Smooth muscle cell (in vitro differentiated cells): ENCODE measurements around the gene PCDH17. TPM values are rescaled to one million over a fixed set of nuclear protein-coding genes. Genes with fewer than 3 reads are reported as not detected.

ENCODE experiments used
- DNase-seq: peaks from one replicate; lab custom pipeline; 2025; ENCODE audit not compliant: unreplicated experiment; lab: John Stamatoyannopoulos, UW
- H2AFZ ChIP-seq: fragments of 200-600 bp; sonication (generic); 2 replicates; pipeline ENCODE4 v1.6.0; 2016; ENCODE audit warnings: antibody characterized with exemption, low read depth, mild to moderate bottlenecking
- H3F3A ChIP-seq: fragments of 200-600 bp; sonication (generic); 2 replicates; pipeline ENCODE4 v1.6.0; 2017; ENCODE audit warnings: antibody characterized with exemption, low read depth
- H3K27ac ChIP-seq: fragments of 200-600 bp; sonication (generic); 2 replicates; pipeline ENCODE4 v1.5.1; 2016; ENCODE audit warnings: low read depth, mild to moderate bottlenecking
- H3K27me3 ChIP-seq: fragments of 200-600 bp; sonication (generic); 2 replicates; pipeline ENCODE4 v1.6.1; 2016; ENCODE audit warnings: low read depth, mild to moderate bottlenecking
- H3K36me3 ChIP-seq: fragments of 200-600 bp; sonication (generic); 2 replicates; pipeline ENCODE4 v1.5.1; 2016; ENCODE audit warnings: low read depth
- H3K4me1 ChIP-seq: fragments of 200-600 bp; sonication (generic); 2 replicates; pipeline ENCODE4 v1.5.1; 2016; ENCODE audit warnings: low read depth
- H3K4me2 ChIP-seq: fragments of 200-600 bp; sonication (generic); 2 replicates; pipeline ENCODE4 v1.6.0; 2016; ENCODE audit warnings: mild to moderate bottlenecking
- H3K4me3 ChIP-seq: fragments of 200-600 bp; sonication (generic); 2 replicates; pipeline ENCODE4 v1.5.1; 2016; ENCODE audit warnings: mild to moderate bottlenecking
- H3K79me2 ChIP-seq: fragments of 200-600 bp; sonication (generic); 2 replicates; pipeline ENCODE4 v1.6.0; 2016; ENCODE audit warnings: low read depth, mild to moderate bottlenecking
- H3K9ac ChIP-seq: fragments of 200-600 bp; sonication (generic); 2 replicates; pipeline ENCODE4 v1.6.0; 2016; ENCODE audit warnings: low read depth
- H3K9me3 ChIP-seq: fragments of 200-600 bp; sonication (generic); replicated peaks from 2 replicates; pipeline ENCODE4 v1.5.1; 2016; ENCODE audit warnings: low read depth
- H4K20me1 ChIP-seq: fragments of 200-600 bp; sonication (generic); 2 replicates; pipeline ENCODE4 v1.6.0; 2016; ENCODE audit warnings: low read depth
- WGBS: methylation state at CpG from one replicate; pipeline ENCODE4 v1.1.7; 2016; ENCODE audit warnings: low lambda C conversion rate; 5-methylcytosine and 5-hydroxymethylcytosine counted together
- polyA plus RNA-seq: library from polyadenylated mRNA; unstranded; fragments of >200 nt; fragmentation: Nextera tagmentation; extraction: Ambion mirVana; gene quantifications from 2 replicates; pipeline ENCODE4 v1.2.1, GENCODE V29; 2016
- total RNA-seq: library from RNA; depleted of rRNA; stranded (reverse); fragments of >200 nt; gene quantifications from 2 replicates; pipeline ENCODE4 v1.2.3, GENCODE V29; 2014
- TF ChIP-seq, protein P1 (sequence below): fragments of 200-600 bp; sonication (generic); IDR thresholded peaks from 2 replicates; pipeline ENCODE4 v1.5.1; 2017; ENCODE audit warnings: borderline replicate concordance, mild to moderate bottlenecking, antibody characterized with exemption; ENCODE audit not compliant: insufficient read depth, poor library complexity, severe bottlenecking

PCDH17 gene
- total and polyA plus RNA-seq, 2 experiments from 2014 or later, result 5.9 to 9.6 TPM

DNA sequence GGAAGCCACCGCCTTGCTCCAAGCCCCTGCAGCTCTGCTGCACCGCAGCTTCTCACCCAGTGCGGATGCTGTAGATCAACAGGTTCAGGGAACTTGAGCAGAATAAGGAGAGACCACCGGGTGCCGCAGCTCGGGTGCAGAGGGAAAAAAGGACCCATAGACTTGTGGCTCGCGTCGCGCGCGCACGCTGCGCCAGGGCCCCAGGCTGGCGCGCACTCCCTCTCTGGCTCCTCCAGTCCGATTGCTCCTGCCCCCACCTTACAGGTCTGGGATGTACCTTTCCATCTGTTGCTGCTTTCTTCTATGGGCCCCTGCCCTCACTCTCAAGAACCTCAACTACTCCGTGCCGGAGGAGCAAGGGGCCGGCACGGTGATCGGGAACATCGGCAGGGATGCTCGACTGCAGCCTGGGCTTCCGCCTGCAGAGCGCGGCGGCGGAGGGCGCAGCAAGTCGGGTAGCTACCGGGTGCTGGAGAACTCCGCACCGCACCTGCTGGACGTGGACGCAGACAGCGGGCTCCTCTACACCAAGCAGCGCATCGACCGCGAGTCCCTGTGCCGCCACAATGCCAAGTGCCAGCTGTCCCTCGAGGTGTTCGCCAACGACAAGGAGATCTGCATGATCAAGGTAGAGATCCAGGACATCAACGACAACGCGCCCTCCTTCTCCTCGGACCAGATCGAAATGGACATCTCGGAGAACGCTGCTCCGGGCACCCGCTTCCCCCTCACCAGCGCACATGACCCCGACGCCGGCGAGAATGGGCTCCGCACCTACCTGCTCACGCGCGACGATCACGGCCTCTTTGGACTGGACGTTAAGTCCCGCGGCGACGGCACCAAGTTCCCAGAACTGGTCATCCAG, 964 bp downstream of the PCDH17 start:
- H3K4me3 ChIP-seq, result peak overlapping the region; percentile 63
- peaks cover 10% of the 10 kb centered on the region for H3K4me1 ChIP-seq
- H3K79me2 ChIP-seq, result no peaks in the 10 kb centered on the region
- H3K9me3 ChIP-seq, result no peaks in the 10 kb centered on the region
- peaks cover 8% of the 10 kb centered on the region for H3F3A ChIP-seq
- H3K4me2 ChIP-seq, result peak overlapping the region; percentile 88
- no peak overlapping the region for H3K27ac ChIP-seq
- H3K36me3 ChIP-seq, result no peaks in the 10 kb centered on the region
- H2AFZ ChIP-seq, result peak overlapping the region; percentile 71
- peaks cover 53% of the 10 kb centered on the region for H3K27me3 ChIP-seq
- TF ChIP-seq, protein P1, sequence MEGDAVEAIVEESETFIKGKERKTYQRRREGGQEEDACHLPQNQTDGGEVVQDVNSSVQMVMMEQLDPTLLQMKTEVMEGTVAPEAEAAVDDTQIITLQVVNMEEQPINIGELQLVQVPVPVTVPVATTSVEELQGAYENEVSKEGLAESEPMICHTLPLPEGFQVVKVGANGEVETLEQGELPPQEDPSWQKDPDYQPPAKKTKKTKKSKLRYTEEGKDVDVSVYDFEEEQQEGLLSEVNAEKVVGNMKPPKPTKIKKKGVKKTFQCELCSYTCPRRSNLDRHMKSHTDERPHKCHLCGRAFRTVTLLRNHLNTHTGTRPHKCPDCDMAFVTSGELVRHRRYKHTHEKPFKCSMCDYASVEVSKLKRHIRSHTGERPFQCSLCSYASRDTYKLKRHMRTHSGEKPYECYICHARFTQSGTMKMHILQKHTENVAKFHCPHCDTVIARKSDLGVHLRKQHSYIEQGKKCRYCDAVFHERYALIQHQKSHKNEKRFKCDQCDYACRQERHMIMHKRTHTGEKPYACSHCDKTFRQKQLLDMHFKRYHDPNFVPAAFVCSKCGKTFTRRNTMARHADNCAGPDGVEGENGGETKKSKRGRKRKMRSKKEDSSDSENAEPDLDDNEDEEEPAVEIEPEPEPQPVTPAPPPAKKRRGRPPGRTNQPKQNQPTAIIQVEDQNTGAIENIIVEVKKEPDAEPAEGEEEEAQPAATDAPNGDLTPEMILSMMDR, result no peak
- H4K20me1 ChIP-seq, result peaks cover 58% of the 10 kb centered on the region
- DNase-seq, result no peak
- WGBS, result 4% methylated on average over 69 of the region's 70 CpGs
- no peak overlapping the region for H3K9ac ChIP-seq

DNA sequence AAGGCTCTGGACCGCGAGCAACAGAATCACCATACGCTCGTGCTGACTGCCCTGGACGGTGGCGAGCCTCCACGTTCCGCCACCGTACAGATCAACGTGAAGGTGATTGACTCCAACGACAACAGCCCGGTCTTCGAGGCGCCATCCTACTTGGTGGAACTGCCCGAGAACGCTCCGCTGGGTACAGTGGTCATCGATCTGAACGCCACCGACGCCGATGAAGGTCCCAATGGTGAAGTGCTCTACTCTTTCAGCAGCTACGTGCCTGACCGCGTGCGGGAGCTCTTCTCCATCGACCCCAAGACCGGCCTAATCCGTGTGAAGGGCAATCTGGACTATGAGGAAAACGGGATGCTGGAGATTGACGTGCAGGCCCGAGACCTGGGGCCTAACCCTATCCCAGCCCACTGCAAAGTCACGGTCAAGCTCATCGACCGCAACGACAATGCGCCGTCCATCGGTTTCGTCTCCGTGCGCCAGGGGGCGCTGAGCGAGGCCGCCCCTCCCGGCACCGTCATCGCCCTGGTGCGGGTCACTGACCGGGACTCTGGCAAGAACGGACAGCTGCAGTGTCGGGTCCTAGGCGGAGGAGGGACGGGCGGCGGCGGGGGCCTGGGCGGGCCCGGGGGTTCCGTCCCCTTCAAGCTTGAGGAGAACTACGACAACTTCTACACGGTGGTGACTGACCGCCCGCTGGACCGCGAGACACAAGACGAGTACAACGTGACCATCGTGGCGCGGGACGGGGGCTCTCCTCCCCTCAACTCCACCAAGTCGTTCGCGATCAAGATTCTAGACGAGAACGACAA, 1.8 kb downstream of the PCDH17 start:
- no peaks in the 10 kb centered on the region for H3K36me3 ChIP-seq
- TF ChIP-seq, protein P1, result peak; percentile 67
- peaks cover 49% of the 10 kb centered on the region for H3K27me3 ChIP-seq
- H3K9ac ChIP-seq, result no peak overlapping the region
- no peaks in the 10 kb centered on the region for H3K79me2 ChIP-seq
- H3K9me3 ChIP-seq, result no peaks in the 10 kb centered on the region
- peaks cover 10% of the 10 kb centered on the region for H3K4me1 ChIP-seq
- H2AFZ ChIP-seq, result no peak overlapping the region
- no peak overlapping the region for H3K27ac ChIP-seq
- H3K4me3 ChIP-seq, result peak overlapping the region; percentile 63
- 9% methylated on average over 66 of the region's 77 CpGs for WGBS
- peak; percentile 22 for DNase-seq
- peaks cover 3% of the 10 kb centered on the region for H3F3A ChIP-seq
- H4K20me1 ChIP-seq, result peaks cover 61% of the 10 kb centered on the region
- H3K4me2 ChIP-seq, result peak overlapping the region; percentile 88

DNA sequence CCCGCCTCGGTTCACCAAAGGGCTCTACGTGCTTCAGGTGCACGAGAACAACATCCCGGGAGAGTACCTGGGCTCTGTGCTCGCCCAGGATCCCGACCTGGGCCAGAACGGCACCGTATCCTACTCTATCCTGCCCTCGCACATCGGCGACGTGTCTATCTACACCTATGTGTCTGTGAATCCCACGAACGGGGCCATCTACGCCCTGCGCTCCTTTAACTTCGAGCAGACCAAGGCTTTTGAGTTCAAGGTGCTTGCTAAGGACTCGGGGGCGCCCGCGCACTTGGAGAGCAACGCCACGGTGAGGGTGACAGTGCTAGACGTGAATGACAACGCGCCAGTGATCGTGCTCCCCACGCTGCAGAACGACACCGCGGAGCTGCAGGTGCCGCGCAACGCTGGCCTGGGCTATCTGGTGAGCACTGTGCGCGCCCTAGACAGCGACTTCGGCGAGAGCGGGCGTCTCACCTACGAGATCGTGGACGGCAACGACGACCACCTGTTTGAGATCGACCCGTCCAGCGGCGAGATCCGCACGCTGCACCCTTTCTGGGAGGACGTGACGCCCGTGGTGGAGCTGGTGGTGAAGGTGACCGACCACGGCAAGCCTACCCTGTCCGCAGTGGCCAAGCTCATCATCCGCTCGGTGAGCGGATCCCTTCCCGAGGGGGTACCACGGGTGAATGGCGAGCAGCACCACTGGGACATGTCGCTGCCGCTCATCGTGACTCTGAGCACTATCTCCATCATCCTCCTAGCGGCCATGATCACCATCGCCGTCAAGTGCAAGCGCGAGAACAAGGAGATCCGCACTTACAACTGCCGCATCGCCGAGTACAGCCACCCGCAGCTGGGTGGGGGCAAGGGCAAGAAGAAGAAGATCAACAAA, 2.6 kb downstream of the PCDH17 start:
- no peaks in the 10 kb centered on the region for H3K36me3 ChIP-seq
- 12% methylated on average over 78 of the region's 78 CpGs for WGBS
- peak overlapping the region; percentile 63 for H3K4me3 ChIP-seq
- DNase-seq, result no peak
- no peak overlapping the region for H3K27ac ChIP-seq
- no peaks in the 10 kb centered on the region for H3F3A ChIP-seq
- no peak overlapping the region for H2AFZ ChIP-seq
- no peak overlapping the region for H3K9ac ChIP-seq
- no peaks in the 10 kb centered on the region for H3K79me2 ChIP-seq
- H3K4me2 ChIP-seq, result peak overlapping the region; percentile 88
- H3K9me3 ChIP-seq, result no peaks in the 10 kb centered on the region
- TF ChIP-seq, protein P1, result peak; percentile 22
- H3K27me3 ChIP-seq, result peaks cover 45% of the 10 kb centered on the region
- H3K4me1 ChIP-seq, result peaks cover 10% of the 10 kb centered on the region
- peaks cover 61% of the 10 kb centered on the region for H4K20me1 ChIP-seq
